GM21786 (cell line): Measurements from ENCODE around the gene ABI2.
"Not testable (repeated sequence)": the region's sequence is repeated elsewhere in the genome, so short reads cannot be mapped to it uniquely, and the experiment has no call there.

Experiments
- ATAC-seq: cut with Tn5 transposase; IDR thresholded peaks from one replicate; pipeline ENCODE4 v1.9.1; 2021; ENCODE audit not compliant: unreplicated experiment

Gene ABI2

DNA sequence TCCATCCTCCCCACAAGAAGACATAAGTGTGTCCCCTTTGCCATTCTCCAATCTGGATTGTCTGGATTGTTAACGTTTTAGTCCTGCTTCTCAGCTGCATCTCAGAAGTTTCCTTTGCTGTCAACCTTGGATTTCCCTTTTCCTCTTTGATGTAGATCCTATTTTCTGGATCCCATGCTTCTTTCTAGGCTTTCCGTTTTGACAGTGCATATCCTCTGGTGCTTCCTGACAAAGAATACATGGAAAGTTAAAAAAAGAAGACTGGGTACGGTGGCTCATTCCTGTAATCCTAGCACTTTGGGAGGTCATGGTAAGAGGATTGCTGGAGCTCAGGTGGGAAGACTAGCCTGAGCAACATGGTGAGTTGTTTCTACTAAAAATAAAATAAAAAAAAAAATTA lies 26.8 kb downstream of the ABI2 start:
- ATAC-seq: no peak

DNA sequence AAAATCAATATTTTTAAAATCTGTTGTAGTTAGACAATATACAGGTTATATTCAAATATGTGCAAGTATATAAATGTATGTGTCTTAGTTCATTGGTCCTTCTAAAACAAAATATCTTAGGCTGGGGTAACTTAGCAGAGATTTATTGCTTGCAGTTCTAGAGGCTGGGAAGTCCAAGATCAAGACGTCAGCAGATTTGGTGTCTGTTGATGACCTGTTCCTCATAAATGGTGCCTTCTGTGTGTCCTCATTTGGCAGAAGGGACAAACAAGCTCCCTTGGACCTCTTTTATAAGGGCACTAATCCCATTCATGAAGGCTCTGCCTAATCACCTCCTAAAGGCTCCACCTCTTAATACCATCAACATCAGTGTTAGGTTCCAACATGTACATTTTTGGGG lies 31.3 kb downstream of the ABI2 start:
- ATAC-seq: no peak

DNA sequence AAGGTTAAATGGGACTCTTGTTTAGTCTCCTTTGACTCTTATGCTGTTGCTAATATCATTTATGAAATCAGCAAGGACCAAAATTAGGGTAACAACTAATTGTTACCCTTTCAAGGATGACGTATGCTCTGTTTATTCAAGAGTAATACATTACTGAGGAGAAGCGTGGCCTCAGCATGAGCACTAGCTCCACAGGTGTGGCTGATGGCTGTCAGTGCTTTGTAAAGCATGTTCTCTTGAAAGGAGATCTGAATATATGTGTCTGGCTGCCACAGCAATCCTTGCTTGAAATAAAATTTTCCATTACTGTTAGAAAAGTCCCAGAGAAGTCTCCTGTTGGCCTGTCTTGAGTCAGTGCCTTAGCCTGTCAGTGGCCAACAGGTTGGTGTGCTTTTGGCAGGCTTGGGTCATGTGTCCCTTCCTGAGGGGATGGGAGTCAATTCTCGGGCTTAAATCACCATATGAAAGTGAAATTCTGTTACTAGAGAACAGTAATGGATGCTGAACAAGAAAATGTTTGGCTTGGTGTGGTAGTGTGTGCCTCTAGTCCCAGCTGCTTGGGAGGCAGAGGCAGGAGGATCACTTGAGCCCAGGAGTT lies 32.7 kb downstream of the ABI2 start:
- no peak for ATAC-seq

DNA sequence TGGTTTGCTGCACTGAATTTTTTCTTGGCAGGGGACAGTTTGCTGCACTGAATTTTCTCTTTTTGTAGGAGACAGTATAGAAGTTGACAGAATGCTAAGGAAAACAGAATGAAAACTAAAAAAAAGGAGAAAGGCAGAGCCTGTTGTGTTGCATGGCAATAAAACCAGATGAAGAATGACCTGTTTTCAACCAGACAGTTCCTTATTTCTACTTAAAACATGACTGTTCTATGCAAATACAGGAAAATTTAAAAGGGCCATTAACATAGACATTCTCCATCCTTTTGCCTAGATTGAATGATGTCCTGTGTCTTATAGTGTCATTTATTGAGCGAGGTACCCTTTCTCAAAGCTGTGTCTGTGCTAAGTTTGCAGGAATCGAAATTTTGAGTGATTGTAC lies 33.3 kb downstream of the ABI2 start:
- ATAC-seq: no peak

DNA sequence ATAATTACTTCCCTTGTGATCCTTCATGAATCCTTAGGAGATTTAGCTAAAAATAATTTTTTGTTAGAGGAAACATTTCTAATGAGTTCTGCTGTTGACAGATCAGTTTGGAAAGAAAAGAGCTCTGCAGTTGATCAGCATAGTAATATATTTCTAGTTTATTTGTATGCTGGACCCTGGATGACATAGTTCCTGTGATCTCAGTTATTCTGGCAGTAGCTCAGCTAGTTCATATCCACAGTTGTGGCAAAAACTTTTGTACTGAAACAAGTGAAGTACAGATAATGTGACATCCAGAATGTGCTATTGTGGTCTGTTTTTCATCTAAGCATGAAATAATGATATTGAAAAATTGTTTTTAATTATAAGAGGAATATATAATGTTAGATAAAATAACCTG lies 33.7 kb downstream of the ABI2 start:
- ATAC-seq: no peak

DNA sequence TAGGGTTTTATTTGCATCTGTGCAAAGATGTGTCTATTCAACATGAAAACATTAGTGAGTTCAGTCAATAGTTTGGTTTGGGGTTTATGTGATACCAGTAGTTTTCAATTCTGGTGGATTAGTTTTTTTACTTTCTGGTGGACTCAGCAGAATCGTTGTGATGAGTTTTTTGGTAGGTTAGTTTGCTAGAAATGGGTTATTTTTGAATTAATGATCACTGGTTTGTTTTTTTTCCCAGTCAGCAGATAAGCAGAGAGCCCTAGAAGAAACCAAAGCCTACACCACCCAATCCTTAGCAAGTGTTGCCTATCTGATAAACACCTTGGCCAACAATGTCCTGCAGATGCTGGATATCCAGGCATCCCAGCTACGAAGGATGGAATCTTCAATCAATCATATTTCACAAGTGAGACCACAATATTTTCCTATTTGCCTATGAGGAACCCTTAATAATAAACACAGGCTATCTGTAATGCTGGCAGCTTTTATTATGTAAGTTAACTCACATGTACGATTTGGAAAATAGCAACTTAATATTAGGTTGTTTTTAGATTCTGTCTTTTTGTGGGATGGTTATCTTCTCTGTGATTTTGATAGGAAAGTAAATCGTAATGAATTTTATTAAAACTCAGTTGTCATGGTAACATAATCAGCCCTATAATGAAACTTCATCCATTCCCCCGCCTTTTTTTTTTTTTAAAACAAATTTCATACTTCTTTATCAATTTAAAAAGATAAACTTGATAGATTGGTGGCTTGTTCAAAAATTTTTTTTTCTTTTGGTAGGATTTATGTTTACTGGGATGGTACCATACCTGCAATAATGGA lies 38.7 kb downstream of the ABI2 start:
- no peak for ATAC-seq

DNA sequence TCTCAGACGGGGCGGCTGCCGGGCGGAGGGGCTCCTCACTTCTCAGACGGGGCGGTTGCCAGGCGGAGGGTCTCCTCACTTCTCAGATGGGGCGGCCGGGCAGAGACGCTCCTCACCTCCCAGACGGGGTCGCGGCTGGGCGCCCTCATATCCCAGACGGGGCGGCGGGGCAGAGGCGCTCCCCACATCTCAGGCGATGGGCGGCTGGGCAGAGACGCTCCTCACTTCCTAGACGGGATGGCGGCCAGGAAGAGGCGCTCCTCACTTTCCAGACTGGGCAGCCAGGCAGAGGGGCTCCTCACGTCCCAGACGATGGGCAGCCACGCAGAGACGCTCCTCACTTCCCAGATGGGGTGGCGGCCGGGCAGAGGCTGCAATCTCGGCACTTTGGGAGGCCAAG lies 44.5 kb downstream of the ABI2 start:
- not testable (repeated sequence) for ATAC-seq

DNA sequence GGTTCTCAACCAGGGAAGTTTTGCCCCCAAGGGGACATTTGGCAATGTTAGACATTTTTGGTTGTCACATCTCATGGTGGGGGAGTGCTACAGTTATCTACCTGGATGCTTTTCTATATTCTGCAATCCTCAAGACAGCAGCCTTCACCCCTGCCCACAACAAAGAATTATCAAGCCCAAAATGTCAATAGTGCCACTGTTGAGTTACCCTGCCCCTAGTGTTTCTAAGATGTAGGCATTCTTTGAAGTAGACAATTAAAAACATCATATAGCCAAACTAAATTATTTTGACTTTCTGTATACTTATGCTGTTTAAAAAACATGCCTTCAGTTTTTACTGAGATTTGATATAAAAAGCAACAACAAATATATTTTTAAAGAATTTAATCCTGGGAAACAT lies 48.0 kb downstream of the ABI2 start:
- ATAC-seq: no peak

DNA sequence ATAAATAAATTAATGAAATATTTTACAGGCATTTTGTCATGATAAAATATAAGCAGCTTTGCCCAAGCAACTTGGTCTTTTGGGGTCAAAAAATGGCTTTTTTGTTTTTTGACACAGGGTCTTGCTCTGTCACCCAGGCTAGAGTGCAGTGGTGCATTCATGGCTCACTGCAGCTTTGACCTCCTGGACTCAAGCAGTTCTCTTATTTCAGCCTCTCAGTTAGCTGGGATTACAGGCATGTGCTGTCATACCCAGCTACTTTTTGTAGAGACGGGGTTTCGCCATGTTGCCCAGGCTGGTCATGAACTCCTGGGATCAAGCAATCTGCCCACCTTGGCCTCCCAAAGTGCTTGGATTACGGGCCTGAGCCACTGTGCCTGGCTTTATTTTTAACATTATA lies 51.0 kb downstream of the ABI2 start:
- no peak for ATAC-seq

DNA sequence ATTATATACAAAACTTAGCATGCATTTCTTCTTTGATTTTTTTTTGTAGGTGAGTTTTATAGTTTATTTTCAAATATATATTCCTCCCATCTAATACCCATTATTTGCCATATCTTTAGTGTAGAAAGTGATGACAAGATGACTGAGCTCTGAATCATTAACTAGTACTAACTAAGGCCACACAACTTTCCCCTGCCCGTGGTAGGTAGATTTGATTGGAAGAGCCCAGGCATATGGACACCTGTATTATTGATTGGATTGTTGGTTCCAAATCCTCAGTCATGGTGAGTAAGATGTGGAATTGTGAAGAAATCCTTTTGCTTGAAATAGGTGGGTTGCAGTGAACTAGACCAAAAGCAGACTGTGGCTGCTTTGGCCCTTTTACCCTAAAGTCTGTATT lies 54.8 kb downstream of the ABI2 start:
- no peak for ATAC-seq

DNA sequence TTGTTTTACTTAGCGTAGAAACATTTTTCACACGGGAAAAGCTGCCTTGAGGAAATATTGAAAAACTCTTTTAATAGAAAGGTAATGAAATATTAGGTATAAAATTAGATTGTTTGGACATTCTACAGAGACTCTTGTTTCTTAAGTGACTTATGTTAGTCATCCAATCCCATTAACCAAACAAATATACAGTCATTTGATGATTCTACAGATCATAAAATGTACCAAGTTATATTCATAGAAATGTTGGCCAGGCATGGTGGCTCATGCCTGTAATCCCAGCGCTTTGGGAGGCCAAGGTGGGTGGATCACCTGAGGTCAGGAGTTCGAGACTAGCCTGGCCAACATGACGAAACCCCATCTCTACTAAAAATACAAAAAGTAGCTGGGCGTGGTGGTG lies 60.0 kb downstream of the ABI2 start:
- not testable (repeated sequence) for ATAC-seq

DNA sequence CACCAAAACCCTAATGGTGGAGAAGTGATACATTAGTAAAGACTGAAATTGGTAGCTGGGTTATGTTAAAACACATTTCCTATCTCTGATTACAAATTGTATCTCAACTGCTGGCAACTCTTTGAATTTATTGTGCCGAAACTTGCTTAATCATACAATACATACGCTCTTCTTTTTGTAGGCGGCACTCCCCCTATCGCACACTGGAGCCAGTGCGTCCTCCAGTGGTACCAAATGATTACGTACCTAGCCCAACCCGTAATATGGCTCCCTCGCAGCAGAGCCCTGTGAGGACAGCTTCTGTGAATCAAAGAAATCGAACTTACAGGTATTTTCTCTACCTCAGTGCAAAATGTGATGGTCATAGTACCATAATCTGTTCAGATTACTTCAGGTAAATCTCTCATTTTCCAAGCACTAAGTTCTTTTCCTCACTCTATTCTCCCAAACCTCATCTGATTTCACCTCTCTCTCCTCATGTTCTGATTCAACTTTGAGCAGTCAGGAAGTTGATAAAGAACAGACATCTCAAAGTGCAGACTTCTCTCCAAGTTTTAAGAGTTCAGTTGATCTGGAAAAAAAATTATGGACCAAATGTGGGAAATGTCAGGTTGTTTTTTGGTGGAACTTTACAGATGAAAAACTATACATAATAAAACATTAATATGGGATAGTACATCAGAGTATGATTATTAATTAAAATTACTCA lies 66.5 kb downstream of the ABI2 start:
- ATAC-seq: no peak

DNA sequence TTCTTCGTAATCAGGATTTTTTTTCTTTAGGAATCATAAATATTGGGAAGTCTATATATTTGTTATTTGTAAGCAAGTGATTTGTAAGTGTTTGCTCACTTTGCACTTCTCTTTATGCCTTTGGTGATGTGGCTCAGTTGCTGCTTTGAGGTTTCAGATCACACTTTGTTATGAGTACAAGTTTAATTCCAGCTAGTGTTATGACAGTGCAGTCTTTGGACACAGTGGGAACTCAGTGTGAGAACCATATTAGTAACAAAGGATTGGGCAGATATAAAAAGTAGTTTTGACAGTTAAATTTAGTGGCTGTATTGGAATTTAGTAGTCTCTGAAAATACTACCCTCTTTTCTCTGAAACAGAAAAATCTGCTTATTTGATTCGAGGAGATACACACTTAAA lies 67.7 kb downstream of the ABI2 start:
- ATAC-seq: no peak

DNA sequence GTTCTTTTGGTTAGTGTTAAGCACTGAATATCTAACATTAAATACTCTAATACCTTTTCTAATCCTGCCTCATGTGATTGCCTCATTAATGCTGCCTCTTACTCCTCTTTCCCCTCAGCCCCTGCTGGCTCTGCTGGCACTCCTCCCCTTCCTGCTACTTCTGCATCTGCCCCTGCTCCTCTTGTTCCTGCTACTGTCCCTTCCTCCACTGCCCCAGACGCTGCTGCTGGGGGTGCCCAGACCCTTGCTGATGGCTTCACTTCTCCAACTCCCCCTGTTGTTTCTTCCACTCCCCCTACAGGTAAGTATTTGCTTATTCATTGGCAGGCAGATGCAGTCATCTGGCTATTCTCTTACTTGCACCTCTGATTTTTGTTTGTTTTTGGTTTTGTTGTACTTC lies 68.5 kb downstream of the ABI2 start:
- no peak for ATAC-seq

DNA sequence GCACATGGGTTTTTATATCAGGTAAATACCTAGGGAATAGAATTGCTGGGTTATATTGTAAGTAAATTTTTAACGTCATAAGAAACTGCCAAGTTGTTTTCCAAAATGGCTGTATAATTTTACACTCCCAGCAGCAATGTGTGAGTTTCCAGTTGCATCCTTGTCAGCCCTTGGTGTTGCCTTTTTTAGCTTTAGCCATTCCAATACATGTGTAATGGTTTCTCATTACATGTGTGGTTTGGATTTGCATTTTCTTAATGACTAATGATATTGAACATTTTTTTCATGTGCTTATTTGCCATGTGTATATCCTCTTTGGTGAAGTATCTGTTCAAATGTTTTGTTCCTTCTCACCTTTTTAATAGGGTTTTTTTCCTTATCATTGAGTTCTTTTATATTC lies 70.8 kb downstream of the ABI2 start:
- ATAC-seq: no peak

DNA sequence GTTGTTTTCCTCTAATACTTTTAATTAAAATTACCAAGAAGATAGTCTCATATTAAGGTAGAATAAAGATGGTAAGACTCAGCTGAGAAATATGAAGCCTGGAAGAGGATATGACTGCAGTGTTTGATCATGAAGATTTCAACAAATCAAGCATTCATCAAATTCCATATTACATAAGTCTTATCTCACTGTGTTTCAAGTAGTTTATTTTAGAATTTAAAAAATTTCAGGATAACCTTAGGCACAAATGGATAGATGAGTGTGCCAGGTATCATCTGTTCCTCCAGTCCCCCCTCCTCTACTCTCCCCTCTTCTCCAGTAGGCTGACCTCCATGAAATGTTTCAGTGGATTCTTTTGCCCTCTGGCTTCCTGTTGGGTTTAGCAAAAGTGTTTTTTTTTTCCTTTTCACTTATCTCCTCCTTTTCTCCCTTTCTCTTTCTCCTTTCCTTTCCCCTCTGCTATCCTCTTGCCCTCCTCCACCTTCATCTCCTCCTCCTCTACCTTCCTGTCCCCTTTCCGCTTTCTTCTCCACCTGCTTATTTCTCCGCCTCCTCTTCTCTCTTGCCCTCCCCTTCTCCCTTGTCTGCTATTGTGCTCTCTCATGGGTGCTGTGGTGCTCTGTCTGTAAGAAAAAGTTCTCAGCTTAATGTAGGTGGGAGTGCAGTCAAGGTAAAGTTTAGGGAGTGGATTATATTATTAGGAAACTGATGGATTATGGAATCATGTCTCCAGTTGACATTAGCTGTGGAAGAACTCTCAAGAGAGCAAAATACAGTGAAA lies 72.8 kb downstream of the ABI2 start:
- no peak for ATAC-seq

DNA sequence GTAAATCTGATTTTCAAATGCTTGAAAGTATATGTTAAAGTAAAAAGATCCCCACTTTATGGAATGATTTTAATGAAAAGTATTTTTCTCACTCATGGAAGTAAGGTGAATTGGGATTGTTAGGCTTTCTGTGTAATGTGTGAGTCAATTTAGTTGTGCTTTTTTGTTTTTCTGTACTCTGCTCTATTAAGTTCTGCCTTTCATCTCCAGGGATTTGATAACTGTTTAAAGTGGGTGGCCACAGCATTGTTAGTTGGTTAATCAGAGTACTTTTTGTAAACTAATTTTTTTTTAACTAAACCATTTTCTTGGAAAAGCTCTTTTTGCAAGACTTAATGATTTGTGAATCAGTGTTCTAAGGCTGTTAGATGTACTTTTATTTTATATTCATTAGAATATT lies 76.8 kb downstream of the ABI2 start:
- ATAC-seq: no peak

DNA sequence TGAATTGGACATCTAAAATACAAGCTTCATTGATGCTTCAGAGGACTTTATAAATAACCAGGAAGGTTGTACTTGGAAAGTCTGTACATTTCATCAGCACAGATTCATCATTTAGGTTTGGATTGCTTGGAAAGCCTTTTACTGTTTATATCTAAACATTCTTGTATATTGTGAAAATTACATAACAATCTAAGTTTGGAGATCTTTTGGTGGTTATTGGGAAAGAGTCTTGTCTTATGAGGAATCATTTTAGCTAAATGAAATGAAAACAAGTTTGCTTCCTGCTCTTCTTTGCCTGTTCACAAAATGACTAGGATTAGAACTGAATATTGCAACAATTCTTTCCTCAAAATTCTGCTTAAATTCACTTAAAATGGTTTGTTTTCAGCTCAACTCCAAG lies 79.3 kb downstream of the ABI2 start:
- ATAC-seq: no peak

DNA sequence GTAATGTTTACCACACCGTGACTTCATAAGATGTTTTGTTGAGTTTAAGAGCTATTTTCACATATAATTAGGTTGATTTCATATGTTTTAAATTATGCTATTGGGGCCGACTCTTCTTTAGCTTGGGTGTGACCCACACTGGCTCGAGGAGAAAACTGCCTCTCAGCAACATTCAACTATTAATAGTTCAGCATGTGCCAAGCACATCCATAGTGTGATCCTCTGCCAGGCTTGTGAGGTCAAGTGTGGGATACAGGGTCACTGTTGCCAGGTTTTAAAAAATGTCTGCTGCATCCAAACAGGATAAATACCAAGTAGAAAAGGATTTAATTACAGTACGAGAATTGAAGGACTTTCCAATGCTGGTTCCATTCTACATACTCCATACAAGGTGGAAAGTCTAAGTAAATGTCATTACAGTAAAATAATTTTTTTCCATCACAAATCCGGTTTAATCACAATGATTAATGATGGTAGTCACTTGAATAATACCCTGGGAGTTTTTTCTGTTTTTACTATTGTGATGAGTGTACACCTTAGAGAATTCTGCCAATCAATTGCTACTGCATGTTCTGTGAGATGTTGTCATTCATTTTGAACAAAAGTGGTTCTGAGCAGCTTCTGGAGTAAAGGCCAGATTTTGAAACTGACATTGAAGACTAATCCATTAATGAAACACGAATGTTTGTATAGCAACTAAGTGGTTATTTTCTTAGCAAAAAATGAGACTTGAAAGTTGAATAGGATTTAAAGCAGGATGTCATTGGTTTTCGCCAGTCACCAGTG lies 84.5 kb downstream of the ABI2 start:
- ATAC-seq: no peak

DNA sequence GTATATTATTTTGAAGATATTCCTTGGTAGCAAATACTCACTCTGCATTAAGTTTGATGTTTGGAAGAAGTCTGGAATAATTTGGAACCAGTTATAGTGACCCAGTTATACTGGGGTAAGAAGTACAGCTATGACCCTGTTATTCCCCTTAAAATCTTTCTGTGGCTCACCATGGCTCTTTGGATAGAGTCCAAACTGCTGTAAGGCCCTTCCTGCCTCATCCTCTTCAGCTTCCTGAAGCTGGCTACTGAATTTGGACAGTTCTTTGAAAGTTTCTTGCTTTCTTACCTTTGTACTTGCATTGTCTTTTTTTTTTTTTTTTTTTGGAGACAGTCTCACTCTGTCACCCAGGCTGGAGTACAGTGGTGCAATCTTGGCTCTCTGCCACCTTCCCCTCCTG lies 85.6 kb downstream of the ABI2 start:
- no peak for ATAC-seq

DNA sequence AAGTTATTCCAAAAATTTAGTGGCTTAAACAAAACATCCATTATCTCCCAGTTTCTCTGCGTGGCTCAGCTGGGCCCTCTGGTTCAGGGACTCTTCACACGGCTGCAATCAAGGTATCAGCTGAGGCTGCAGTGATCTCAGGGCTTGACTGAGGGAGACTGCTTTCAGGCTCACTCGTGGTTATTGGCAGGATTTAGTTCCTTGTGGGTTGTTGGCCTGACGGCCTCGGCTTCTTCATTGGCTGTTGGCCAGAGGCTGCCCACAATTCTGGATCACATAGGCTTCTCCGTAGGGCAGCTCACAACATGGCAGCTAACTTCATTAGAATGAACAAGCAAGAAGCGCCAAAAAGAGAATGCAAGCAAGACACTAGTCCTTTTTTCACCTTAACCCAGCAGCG lies 90.1 kb downstream of the ABI2 start:
- ATAC-seq: no peak
